Panc1 (cell line): ENCODE data around the gene MACROD2. TPM values are rescaled to one million over a fixed set of nuclear protein-coding genes. Genes with fewer than 3 reads are reported as not detected.

Experiments
- ATAC-seq: fragments of 200-7000 bp; cut with Tn5 transposase; 2 replicates; pipeline ENCODE4 v1.9.1; 2020; ENCODE audit warnings: mild to moderate bottlenecking, moderate library complexity
- BruUV-seq: library from RNA; stranded (reverse); fragments of 400-500 nt; replicated peaks from 2 replicates; lab custom pipeline; 2021; lab: Mats Ljungman, UMichigan
- CTCF ChIA-PET: fragments of 300-600 bp; sonication (Branson Sonifier 250); formaldehyde crosslinking; loops from one replicate; lab custom pipeline; 2022; ENCODE audit warnings: antibody characterized with exemption; lab: Charles Lee
- POLR2A ChIA-PET: fragments of 300-600 bp; sonication (Branson Sonifier 250); formaldehyde crosslinking; loops from one replicate; lab custom pipeline; 2022; ENCODE audit warnings: antibody characterized with exemption; lab: Charles Lee
- DNase-seq: peaks from one replicate; pipeline ENCODE4 v3.0.0-alpha.2; 2010; ENCODE audit warnings: low read depth, low spot score
- H3K27ac ChIP-seq: 2 replicates; pipeline ENCODE4 v1.5.1; 2011; ENCODE audit warnings: mild to moderate bottlenecking, low read length, inconsistent platforms
- H3K27me3 ChIP-seq: fragments of 200-500 bp; sonication (Bioruptor generic); 2 replicates; pipeline ENCODE4 v1.6.0; 2014; ENCODE audit warnings: low read length, inconsistent platforms; ENCODE audit not compliant: control insufficient read depth, insufficient read depth
- H3K36me3 ChIP-seq: fragments of 200-500 bp; sonication (Bioruptor generic); 2 replicates; pipeline ENCODE4 v1.5.1; 2014; ENCODE audit warnings: inconsistent platforms, mild to moderate bottlenecking, low read length, moderate library complexity; ENCODE audit not compliant: control insufficient read depth, insufficient read depth
- H3K4me1 ChIP-seq: 2 replicates; pipeline ENCODE4 v1.5.1; 2011; ENCODE audit warnings: inconsistent platforms, mild to moderate bottlenecking, low read length, moderate library complexity; ENCODE audit not compliant: control insufficient read depth, insufficient read depth
- H3K4me3 ChIP-seq, 2 experiments: 2 replicates each; pipeline ENCODE4 v1.5.1; 2011 to 2012; ENCODE audit warnings: low read depth in 2 of 2, low read length in 2 of 2, mild to moderate bottlenecking in 2 of 2, inconsistent platforms in 1 of 2, moderate library complexity in 1 of 2
- H3K9me3 ChIP-seq: fragments of 200-500 bp; sonication (Bioruptor generic); 2 replicates; pipeline ENCODE4 v1.5.1; 2014; ENCODE audit warnings: low read depth, mild to moderate bottlenecking, inconsistent platforms, low read length, moderate library complexity; ENCODE audit not compliant: control insufficient read depth, insufficient read depth
- CTCF ChIP-seq: fragments of 450-650 bp; IDR thresholded peaks from 2 replicates; pipeline ENCODE4 v1.5.1; 2017; ENCODE audit warnings: mild to moderate bottlenecking
- POLR2AphosphoS5 ChIP-seq: IDR thresholded peaks from 2 replicates; pipeline ENCODE4 v1.6.1; 2012; ENCODE audit warnings: mild to moderate bottlenecking, low read depth, low read length, moderate library complexity
- REST ChIP-seq, 2 experiments: IDR thresholded peaks; 2 replicates each; pipeline ENCODE4 v1.6.1; 2011 to 2012; ENCODE audit warnings: low read depth in 2 of 2, control low read depth in 1 of 2, low read length in 1 of 2, mild to moderate bottlenecking in 1 of 2, moderate library complexity in 1 of 2; ENCODE audit not compliant: insufficient read depth in 1 of 2
- SIN3A ChIP-seq: IDR thresholded peaks from 2 replicates; pipeline ENCODE4 v1.6.1; 2012; ENCODE audit warnings: low read depth, mild to moderate bottlenecking, low read length, moderate library complexity, borderline replicate concordance; ENCODE audit not compliant: insufficient read depth
- TCF7L2 ChIP-seq: IDR thresholded peaks from 2 replicates; pipeline ENCODE4 v1.6.1; 2011; ENCODE audit warnings: mild to moderate bottlenecking, low read depth, low read length, inconsistent platforms
- in situ Hi-C: cut with HindIII; loops from 2 replicates; pipeline ENCODE4 v1.10.0; 2016; ENCODE audit warnings: low sequenced_read_pairs, low pct_unique_long_range_greater_than_20kb
- intact Hi-C: fragments of 100-400 bp; cut with micrococcal nuclease; formaldehyde crosslinking; loops from one replicate; pipeline ENCODE4 v1.10.0; 2022; ENCODE audit not compliant: unreplicated experiment
- total RNA-seq: library from RNA; stranded (reverse); gene quantifications from one replicate; pipeline ENCODE4 v1.2.1, GENCODE V29; 2021; ENCODE audit not compliant: unreplicated experiment

MACROD2 gene
- total RNA-seq, 1 experiment from 2014 or later, result 1.2 TPM

- ATAC-seq (no peak), DNase-seq (no peak)
- Histone ChIP-seq H3K27me3 (no peaks in the 10 kb centered on the region), H3K27ac (no peak overlapping the region), H3K4me1 (no peaks in the 10 kb centered on the region), H3K4me3 (no peak overlapping the region), H3K36me3 (no peaks in the 10 kb centered on the region), H3K9me3 (no peaks in the 10 kb centered on the region)
- BruUV-seq, result no TSS peak
- TF ChIP-seq POLR2AphosphoS5 (no peak), TCF7L2 (no peak), CTCF (no peak), SIN3A (no peak), REST (IDR thresholded peaks at IDR 0.05; ENCODE audit: insufficient read depth in 1 of 2, low read depth in 2 of 2, low read length in 1 of 2) (no peak)
- CTCF ChIA-PET, result no interaction called here
- POLR2A ChIA-PET, result no interaction called here
- intact Hi-C loops, result no loop called here
- in situ Hi-C loops, result no loop called here
Observed at GRCh38 chr20:15310361-15310760, 1315.0 kb downstream of the MACROD2 start.

- CTCF ChIA-PET, result no interaction called here
- intact Hi-C loops (no loop called here), in situ Hi-C loops (no loop called here)
- BruUV-seq, result no TSS peak
- no peaks in the 10 kb centered on the region for H3K27me3 ChIP-seq
- H3K4me3 ChIP-seq, result no peak overlapping the region
- no peaks in the 10 kb centered on the region for H3K9me3 ChIP-seq
- no peak for ATAC-seq
- TF ChIP-seq CTCF, result no peak
- TF ChIP-seq REST (IDR thresholded peaks at IDR 0.05; ENCODE audit: insufficient read depth in 1 of 2, low read depth in 2 of 2, low read length in 1 of 2), result no peak
- TF ChIP-seq TCF7L2, result no peak
- no peak for TF ChIP-seq POLR2AphosphoS5
- TF ChIP-seq SIN3A, result no peak
- no peak for DNase-seq
- no peak overlapping the region for H3K27ac ChIP-seq
- H3K4me1 ChIP-seq, result no peaks in the 10 kb centered on the region
- H3K36me3 ChIP-seq, result no peaks in the 10 kb centered on the region
- POLR2A ChIA-PET, result no interaction called here
Observed at GRCh38 chr20:15316556-15316955, 1321.2 kb downstream of the MACROD2 start.
